AG09309 (cell line): Measurements from ENCODE around the gene THSD4.

Experiments used
- DNase-seq: peaks from one replicate; pipeline ENCODE4 v3.0.0-alpha.2; 2010; ENCODE audit warnings: low read depth
- H3K4me3 ChIP-seq: 2 replicates; pipeline ENCODE4 v1.5.1; 2011; ENCODE audit warnings: mild to moderate bottlenecking, low read depth, low read length, moderate library complexity; ENCODE audit not compliant: control insufficient read depth
- CTCF ChIP-seq: IDR thresholded peaks from 2 replicates; pipeline ENCODE4 v1.5.1; 2011; ENCODE audit warnings: mild to moderate bottlenecking, low read depth, low read length, inconsistent platforms; ENCODE audit not compliant: insufficient read depth, control insufficient read depth; ENCODE audit errors: missing control alignments

The THSD4 gene

GRCh38 chr15:71549697-71550096, 434.4 kb downstream of the THSD4 start:
- H3K4me3 ChIP-seq = no peak overlapping the region
- DNase-seq = no peak
- no peak for TF ChIP-seq CTCF

GRCh38 chr15:71551566-71551965, 436.3 kb downstream of the THSD4 start:
- H3K4me3 ChIP-seq = no peak overlapping the region
- TF ChIP-seq CTCF = no peak
- DNase-seq = no peak

GRCh38 chr15:71559098-71559497, 443.8 kb downstream of the THSD4 start:
- H3K4me3 ChIP-seq = no peak overlapping the region
- TF ChIP-seq CTCF = no peak
- DNase-seq = peak; percentile 76

GRCh38 chr15:71559616-71560015, 444.3 kb downstream of the THSD4 start:
- DNase-seq = no peak
- no peak for TF ChIP-seq CTCF
- no peak overlapping the region for H3K4me3 ChIP-seq

GRCh38 chr15:71562251-71562650, 447.0 kb downstream of the THSD4 start:
- no peak for TF ChIP-seq CTCF
- H3K4me3 ChIP-seq = no peak overlapping the region
- no peak for DNase-seq

GRCh38 chr15:71564217-71564616, 448.9 kb downstream of the THSD4 start:
- no peak overlapping the region for H3K4me3 ChIP-seq
- TF ChIP-seq CTCF = no peak
- no peak for DNase-seq

GRCh38 chr15:71565006-71565405, 449.7 kb downstream of the THSD4 start:
- H3K4me3 ChIP-seq = no peak overlapping the region
- no peak for TF ChIP-seq CTCF
- DNase-seq = no peak
